Urinary bladder (tissue), 4 donors: ENCODE results near the gene OR6V1. TPM values are rescaled to one million over a fixed set of nuclear protein-coding genes. Genes with fewer than 3 reads are reported as not detected.

Experiments
- DNase-seq: peaks from one replicate; pipeline ENCODE4 v3.0.0-alpha.2; 2015; ENCODE audit errors: extremely low spot score
- H3K27ac ChIP-seq: one replicate; pipeline ENCODE4 v1.5.1; 2013; ENCODE audit warnings: low read depth, mild to moderate bottlenecking, moderate library complexity
- H3K36me3 ChIP-seq: one replicate; pipeline ENCODE4 v1.6.1; 2013; ENCODE audit warnings: mild to moderate bottlenecking, moderate library complexity; ENCODE audit not compliant: insufficient read depth
- H3K4me1 ChIP-seq: one replicate; pipeline ENCODE4 v1.6.1; 2013; ENCODE audit warnings: mild to moderate bottlenecking, moderate library complexity; ENCODE audit not compliant: insufficient read depth
- H3K4me3 ChIP-seq: one replicate; pipeline ENCODE4 v1.5.1; 2013; ENCODE audit warnings: low read depth, low read length
- WGBS: extraction: QIAGEN DNeasy Blood & Tissue Kit; methylation state at CpG from one replicate; pipeline ENCODE4 v1.1.7; 2013; 5-methylcytosine and 5-hydroxymethylcytosine counted together
- polyA plus RNA-seq: library from polyadenylated mRNA; stranded (reverse); fragments of 200-250 nt; gene quantifications from one replicate; pipeline ENCODE4 v1.2.3, GENCODE V29; 2013
- total RNA-seq: library from RNA; depleted of rRNA; stranded (reverse); fragments of >200 nt; gene quantifications from one replicate; pipeline ENCODE4 v1.2.3, GENCODE V29; 2014
- donor health status: healthy with polysubstance abuse.
- donor health status: healthy.

OR6V1 gene
- not detected for total RNA-seq
- not detected for polyA plus RNA-seq

- no peak within 1 kb of the TSS for H3K4me3 ChIP-seq
- no peaks in the 10 kb centered on the region for H3K4me1 ChIP-seq
- WGBS = 84% methylated on average over 4 of the region's 4 CpGs
- H3K27ac ChIP-seq = no peak within 1 kb of the TSS
- H3K36me3 ChIP-seq = no peaks in the 10 kb centered on the region
- no peak for DNase-seq
Measured at GRCh38 chr7:143052041-143052440, at the start of gene OR6V1. TSS of gene OR6V1 (plus strand) at chr7:143052341. CDS start at chr7:143052341, 0 bp downstream.

- no peak for DNase-seq
- H3K4me1 ChIP-seq = no peaks in the 10 kb centered on the region
- H3K4me3 ChIP-seq = no peak overlapping the region
- H3K27ac ChIP-seq = no peak overlapping the region
- no peaks in the 10 kb centered on the region for H3K36me3 ChIP-seq
- WGBS = 87% methylated on average over 5 of the region's 5 CpGs
Measured at GRCh38 chr7:143002898-143003297, 49.2 kb upstream of the OR6V1 start.

- Histone ChIP-seq H3K27ac (no peak overlapping the region), H3K36me3 (no peaks in the 10 kb centered on the region), H3K4me3 (no peak overlapping the region), H3K4me1 (no peaks in the 10 kb centered on the region)
- 28% methylated on average over 6 of the region's 6 CpGs for whole genome bisulfite sequencing
- DNase-seq = peak; percentile 10
Measured at GRCh38 chr7:143003393-143004051, 48.6 kb upstream of the OR6V1 start.

GRCh38 chr7:143005632-143006260 lies 46.4 kb upstream of the OR6V1 start:
- WGBS = 75% methylated on average over 6 of the region's 6 CpGs
- DNase-seq = no peak
- Histone ChIP-seq H3K4me1 (no peaks in the 10 kb centered on the region), H3K27ac (no peak overlapping the region), H3K4me3 (no peak overlapping the region), H3K36me3 (no peaks in the 10 kb centered on the region)

- peak; percentile 17 for DNase-seq
- H3K36me3 ChIP-seq = no peaks in the 10 kb centered on the region
- no peak overlapping the region for H3K4me3 ChIP-seq
- no peak overlapping the region for H3K27ac ChIP-seq
- no peaks in the 10 kb centered on the region for H3K4me1 ChIP-seq
- WGBS = 41% methylated on average over 24 of the region's 24 CpGs
Measured at GRCh38 chr7:143008007-143008901, 43.9 kb upstream of the OR6V1 start.

- no peak overlapping the region for H3K4me3 ChIP-seq
- H3K27ac ChIP-seq = no peak overlapping the region
- WGBS = 87% methylated on average over 7 of the region's 7 CpGs
- H3K4me1 ChIP-seq = no peaks in the 10 kb centered on the region
- no peaks in the 10 kb centered on the region for H3K36me3 ChIP-seq
- DNase-seq = no peak
Measured at GRCh38 chr7:143012001-143012400, 40.1 kb upstream of the OR6V1 start.

GRCh38 chr7:143012409-143012808 lies 39.7 kb upstream of the OR6V1 start:
- Histone ChIP-seq H3K27ac (no peak overlapping the region), H3K4me3 (no peak overlapping the region), H3K4me1 (no peaks in the 10 kb centered on the region), H3K36me3 (no peaks in the 10 kb centered on the region)
- DNase-seq = no peak
- 96% methylated on average over 4 of the region's 4 CpGs for WGBS

GRCh38 chr7:143013473-143013872 lies 38.7 kb upstream of the OR6V1 start:
- DNase-seq = no peak
- Histone ChIP-seq H3K36me3 (no peaks in the 10 kb centered on the region), H3K4me3 (no peak overlapping the region), H3K27ac (no peak overlapping the region), H3K4me1 (no peaks in the 10 kb centered on the region)
- 40% methylated on average over 1 of the region's 1 CpG for WGBS

- H3K27ac ChIP-seq = no peak overlapping the region
- no peaks in the 10 kb centered on the region for H3K4me1 ChIP-seq
- 24% methylated on average over 5 of the region's 5 CpGs for WGBS
- no peak overlapping the region for H3K4me3 ChIP-seq
- no peak for DNase-seq
- H3K36me3 ChIP-seq = no peaks in the 10 kb centered on the region
Measured at GRCh38 chr7:143013893-143014292, 38.2 kb upstream of the OR6V1 start.

GRCh38 chr7:143015084-143015483 lies 37.1 kb upstream of the OR6V1 start:
- no peaks in the 10 kb centered on the region for H3K36me3 ChIP-seq
- 78% methylated on average over 2 of the region's 2 CpGs for WGBS
- H3K27ac ChIP-seq = no peak overlapping the region
- H3K4me1 ChIP-seq = no peaks in the 10 kb centered on the region
- H3K4me3 ChIP-seq = no peak overlapping the region
- DNase-seq = no peak

GRCh38 chr7:143015926-143016490 lies 36.1 kb upstream of the OR6V1 start:
- no peaks in the 10 kb centered on the region for H3K4me1 ChIP-seq
- no peaks in the 10 kb centered on the region for H3K36me3 ChIP-seq
- no peak overlapping the region for H3K27ac ChIP-seq
- H3K4me3 ChIP-seq = no peak overlapping the region
- DNase-seq = no peak
- 68% methylated on average over 3 of the region's 3 CpGs for WGBS

GRCh38 chr7:143016996-143017395 lies 35.1 kb upstream of the OR6V1 start:
- WGBS = 76% methylated on average over 2 of the region's 2 CpGs
- Histone ChIP-seq H3K27ac (no peak overlapping the region), H3K4me3 (no peak overlapping the region), H3K4me1 (no peaks in the 10 kb centered on the region), H3K36me3 (no peaks in the 10 kb centered on the region)
- no peak for DNase-seq

GRCh38 chr7:143018931-143019330 lies 33.2 kb upstream of the OR6V1 start:
- no peaks in the 10 kb centered on the region for H3K36me3 ChIP-seq
- H3K4me1 ChIP-seq = no peaks in the 10 kb centered on the region
- H3K4me3 ChIP-seq = no peak overlapping the region
- DNase-seq = no peak
- no peak overlapping the region for H3K27ac ChIP-seq
